HEK293 (cell line): ENCODE data around the gene EXOSC1.
"Not testable (repeated sequence)": the region's sequence is repeated elsewhere in the genome, so short reads cannot be mapped to it uniquely, and the experiment has no call there.

ENCODE experiments used
- CTCF ChIA-PET: fragments of 350-600 bp; formaldehyde crosslinking; extraction: SDS; loops from one replicate; lab custom pipeline; 2021; ENCODE audit warnings: antibody characterized with exemption; lab: Yijun Ruan, JAX
- POLR2A ChIA-PET: fragments of 300-600 bp; formaldehyde crosslinking; extraction: SDS; loops from one replicate; lab custom pipeline; 2020; ENCODE audit warnings: antibody characterized with exemption, inconsistent platforms; lab: Yijun Ruan, JAX
- H3K27ac ChIP-seq: fragments of 200-500 bp; sonication (Bioruptor generic); 2 replicates; pipeline ENCODE4 v1.5.1; 2014; ENCODE audit warnings: low read depth, low read length, control low read depth, inconsistent platforms; ENCODE audit errors: extremely low read depth
- H3K36me3 ChIP-seq, 2 experiments: fragments of 200-500 bp in 1 of 2; sonication (Bioruptor generic) in 1 of 2; 1 replicate in 1 of 2; 2 replicates in 1 of 2; pipeline ENCODE4 v1.5.1; 2014 to 2017; ENCODE audit warnings: inconsistent platforms in 2 of 2, low read length in 2 of 2; ENCODE audit not compliant: control insufficient read depth in 2 of 2, insufficient read depth in 1 of 2
- H3K4me1 ChIP-seq: fragments of 200-500 bp; sonication (Bioruptor generic); 2 replicates; pipeline ENCODE4 v1.5.1; 2014; ENCODE audit warnings: mild to moderate bottlenecking, low read length, inconsistent platforms; ENCODE audit not compliant: control insufficient read depth, insufficient read depth
- H3K4me3 ChIP-seq: 2 replicates; pipeline ENCODE4 v1.5.1; 2011; ENCODE audit warnings: low read depth, mild to moderate bottlenecking, control low read depth, low read length, moderate library complexity
- H3K9me3 ChIP-seq: fragments of 200-500 bp; sonication (Bioruptor generic); 2 replicates; pipeline ENCODE4 v1.5.1; 2014; ENCODE audit warnings: low read depth, low read length, inconsistent platforms; ENCODE audit not compliant: control insufficient read depth, insufficient read depth
- KLF1 ChIP-seq: fragments of 450-650 bp; formaldehyde crosslinking; IDR thresholded peaks from 2 replicates; pipeline ENCODE4 v1.5.1; 2016; ENCODE audit warnings: missing biosample characterization, missing genetic modification characterization
- KLF10 ChIP-seq: fragments of 450-650 bp; IDR thresholded peaks from 2 replicates; pipeline ENCODE4 v1.5.1; 2018; ENCODE audit warnings: missing biosample characterization, mild to moderate bottlenecking, missing genetic modification characterization
- KLF16 ChIP-seq: fragments of 450-650 bp; formaldehyde crosslinking; IDR thresholded peaks from 2 replicates; pipeline ENCODE4 v1.5.1; 2017; ENCODE audit warnings: missing biosample characterization, missing genetic modification characterization
- KLF7 ChIP-seq: fragments of 450-650 bp; formaldehyde crosslinking; IDR thresholded peaks from 2 replicates; pipeline ENCODE4 v1.5.1; 2016; ENCODE audit warnings: missing biosample characterization, missing genetic modification characterization, borderline replicate concordance
- KLF8 ChIP-seq: fragments of 450-650 bp; formaldehyde crosslinking; IDR thresholded peaks from 2 replicates; pipeline ENCODE4 v1.5.1; 2016; ENCODE audit warnings: missing biosample characterization, missing genetic modification characterization
- SP2 ChIP-seq: fragments of 450-650 bp; formaldehyde crosslinking; IDR thresholded peaks from 2 replicates; pipeline ENCODE4 v1.5.1; 2016; ENCODE audit warnings: missing biosample characterization, missing genetic modification characterization
- WT1 ChIP-seq: fragments of 450-650 bp; formaldehyde crosslinking; IDR thresholded peaks from 2 replicates; pipeline ENCODE4 v1.5.1; 2016; ENCODE audit warnings: missing biosample characterization, missing genetic modification characterization
- YY1 ChIP-seq: fragments of 450-650 bp; formaldehyde crosslinking; IDR thresholded peaks from 2 replicates; pipeline ENCODE4 v1.5.1; 2018; ENCODE audit warnings: missing biosample characterization, missing genetic modification characterization
- YY2 ChIP-seq: fragments of 450-650 bp; formaldehyde crosslinking; IDR thresholded peaks from 2 replicates; pipeline ENCODE4 v1.5.1; 2016; ENCODE audit warnings: missing biosample characterization, missing genetic modification characterization
- ZBTB17 ChIP-seq: fragments of 450-650 bp; formaldehyde crosslinking; IDR thresholded peaks from 2 replicates; pipeline ENCODE4 v1.5.1; 2016; ENCODE audit warnings: missing biosample characterization, missing genetic modification characterization
- ZBTB8A ChIP-seq: fragments of 450-650 bp; formaldehyde crosslinking; IDR thresholded peaks from 2 replicates; pipeline ENCODE4 v1.5.1; 2016; ENCODE audit warnings: missing biosample characterization, missing genetic modification characterization
- ZFHX2 ChIP-seq: fragments of 450-650 bp; formaldehyde crosslinking; conservative IDR thresholded peaks from 2 replicates; pipeline ENCODE4 v1.5.1; 2016; ENCODE audit warnings: missing biosample characterization, missing genetic modification characterization
- ZNF146 ChIP-seq: fragments of 450-650 bp; formaldehyde crosslinking; IDR thresholded peaks from 2 replicates; pipeline ENCODE4 v1.5.1; 2016; ENCODE audit warnings: missing biosample characterization, missing genetic modification characterization
- ZNF2 ChIP-seq: fragments of 450-650 bp; formaldehyde crosslinking; IDR thresholded peaks from 2 replicates; pipeline ENCODE4 v1.5.1; 2016; ENCODE audit warnings: missing biosample characterization, missing genetic modification characterization
- ZNF202 ChIP-seq: fragments of 450-650 bp; formaldehyde crosslinking; IDR thresholded peaks from 2 replicates; pipeline ENCODE4 v1.5.1; 2016; ENCODE audit warnings: missing biosample characterization, missing genetic modification characterization, borderline replicate concordance
- ZNF248 ChIP-seq: fragments of 450-650 bp; formaldehyde crosslinking; IDR thresholded peaks from 2 replicates; pipeline ENCODE4 v1.5.1; 2017; ENCODE audit warnings: missing biosample characterization, missing genetic modification characterization
- ZNF404 ChIP-seq: fragments of 450-650 bp; formaldehyde crosslinking; IDR thresholded peaks from 2 replicates; pipeline ENCODE4 v1.5.1; 2017; ENCODE audit warnings: missing biosample characterization, missing genetic modification characterization
- ZNF510 ChIP-seq: fragments of 450-650 bp; formaldehyde crosslinking; IDR thresholded peaks from 2 replicates; pipeline ENCODE4 v1.5.1; 2018; ENCODE audit warnings: mild to moderate bottlenecking, missing genetic modification characterization, missing biosample characterization; ENCODE audit not compliant: insufficient replicate concordance
- ZNF600 ChIP-seq: fragments of 450-650 bp; formaldehyde crosslinking; IDR thresholded peaks from 2 replicates; pipeline ENCODE4 v1.5.1; 2016; ENCODE audit warnings: missing biosample characterization, missing genetic modification characterization
- ZNF626 ChIP-seq: fragments of 450-650 bp; sonication (Bioruptor Pico); formaldehyde crosslinking; IDR thresholded peaks from 2 replicates; pipeline ENCODE4 v1.5.1; 2018; ENCODE audit warnings: missing biosample characterization, missing genetic modification characterization, inconsistent platforms
- ZNF76 ChIP-seq: fragments of 450-650 bp; formaldehyde crosslinking; IDR thresholded peaks from 2 replicates; pipeline ENCODE4; 2016; ENCODE audit warnings: low read depth, missing biosample characterization, missing genetic modification characterization, borderline replicate concordance
- ZNF777 ChIP-seq: fragments of 450-650 bp; formaldehyde crosslinking; IDR thresholded peaks from 2 replicates; pipeline ENCODE4 v1.5.1; 2017; ENCODE audit warnings: missing biosample characterization, missing genetic modification characterization, borderline replicate concordance
- ZNF791 ChIP-seq: fragments of 450-650 bp; formaldehyde crosslinking; IDR thresholded peaks from 2 replicates; pipeline ENCODE4 v1.5.1; 2016; ENCODE audit warnings: missing biosample characterization, missing genetic modification characterization
- ZNF830 ChIP-seq: fragments of 450-650 bp; IDR thresholded peaks from 2 replicates; pipeline ENCODE4 v1.5.0; 2018; ENCODE audit warnings: missing biosample characterization, missing genetic modification characterization, low read depth, mild to moderate bottlenecking, moderate library complexity
- ZNF843 ChIP-seq: fragments of 450-650 bp; formaldehyde crosslinking; IDR thresholded peaks from 2 replicates; pipeline ENCODE4 v1.5.1; 2016; ENCODE audit warnings: missing biosample characterization, missing genetic modification characterization
- ZXDB ChIP-seq: fragments of 450-650 bp; formaldehyde crosslinking; IDR thresholded peaks from 2 replicates; pipeline ENCODE4 v1.5.1; 2016; ENCODE audit warnings: missing biosample characterization, missing genetic modification characterization
- TF ChIP-seq, protein P1 (sequence below): fragments of 450-650 bp; formaldehyde crosslinking; IDR thresholded peaks from 2 replicates; pipeline ENCODE4 v1.5.1; 2016; ENCODE audit warnings: missing biosample characterization, missing genetic modification characterization
- TF ChIP-seq, protein P2 (sequence below): fragments of 450-650 bp; formaldehyde crosslinking; optimal IDR thresholded peaks from 2 replicates; pipeline ENCODE3; 2016; ENCODE audit warnings: missing biosample characterization, mild to moderate bottlenecking, missing genetic modification characterization
- TF ChIP-seq, protein P3 (sequence below): fragments of 450-650 bp; formaldehyde crosslinking; IDR thresholded peaks from 2 replicates; pipeline ENCODE4 v1.5.1; 2017; ENCODE audit warnings: missing biosample characterization, missing genetic modification characterization

EXOSC1 gene

DNA sequence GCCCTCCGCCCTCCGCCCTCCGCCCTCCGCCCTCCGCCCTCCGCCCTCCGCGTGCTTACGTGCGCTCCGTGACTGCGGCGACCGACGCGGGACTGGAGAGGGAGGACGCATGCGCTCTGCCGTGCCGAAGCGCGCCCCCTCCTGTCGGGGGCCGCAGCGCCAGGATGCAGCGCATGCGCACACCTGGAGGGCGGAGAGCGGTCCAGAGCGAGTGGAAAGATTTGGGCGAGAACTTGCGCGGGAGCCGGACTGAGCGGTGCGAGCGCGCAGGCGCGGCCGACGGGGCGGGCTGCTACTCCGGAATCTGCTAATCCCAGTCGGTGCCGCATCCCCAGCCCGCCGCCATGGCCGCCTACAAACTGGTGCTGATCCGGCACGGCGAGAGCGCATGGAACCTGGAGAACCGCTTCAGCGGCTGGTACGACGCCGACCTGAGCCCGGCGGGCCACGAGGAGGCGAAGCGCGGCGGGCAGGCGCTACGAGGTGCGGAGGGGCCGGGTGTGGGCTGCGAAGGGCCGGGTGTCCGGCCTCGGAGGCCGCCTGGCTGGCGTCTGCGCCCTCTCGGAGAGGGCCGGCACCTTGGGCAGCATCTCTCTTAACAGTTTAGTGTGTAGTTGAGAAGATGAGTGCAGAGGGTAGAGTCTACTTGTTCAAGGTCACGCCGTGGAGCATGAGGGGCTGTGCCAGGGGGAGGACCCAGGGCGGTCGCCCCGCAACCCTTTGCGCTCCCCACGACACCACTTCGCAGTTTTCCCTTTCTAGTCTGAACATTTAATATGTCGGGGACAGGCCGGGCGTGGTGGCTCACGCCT, 19.6 kb downstream of the EXOSC1 start, which contains the start of gene PGAM1 (continued):
- TF ChIP-seq, protein P1, sequence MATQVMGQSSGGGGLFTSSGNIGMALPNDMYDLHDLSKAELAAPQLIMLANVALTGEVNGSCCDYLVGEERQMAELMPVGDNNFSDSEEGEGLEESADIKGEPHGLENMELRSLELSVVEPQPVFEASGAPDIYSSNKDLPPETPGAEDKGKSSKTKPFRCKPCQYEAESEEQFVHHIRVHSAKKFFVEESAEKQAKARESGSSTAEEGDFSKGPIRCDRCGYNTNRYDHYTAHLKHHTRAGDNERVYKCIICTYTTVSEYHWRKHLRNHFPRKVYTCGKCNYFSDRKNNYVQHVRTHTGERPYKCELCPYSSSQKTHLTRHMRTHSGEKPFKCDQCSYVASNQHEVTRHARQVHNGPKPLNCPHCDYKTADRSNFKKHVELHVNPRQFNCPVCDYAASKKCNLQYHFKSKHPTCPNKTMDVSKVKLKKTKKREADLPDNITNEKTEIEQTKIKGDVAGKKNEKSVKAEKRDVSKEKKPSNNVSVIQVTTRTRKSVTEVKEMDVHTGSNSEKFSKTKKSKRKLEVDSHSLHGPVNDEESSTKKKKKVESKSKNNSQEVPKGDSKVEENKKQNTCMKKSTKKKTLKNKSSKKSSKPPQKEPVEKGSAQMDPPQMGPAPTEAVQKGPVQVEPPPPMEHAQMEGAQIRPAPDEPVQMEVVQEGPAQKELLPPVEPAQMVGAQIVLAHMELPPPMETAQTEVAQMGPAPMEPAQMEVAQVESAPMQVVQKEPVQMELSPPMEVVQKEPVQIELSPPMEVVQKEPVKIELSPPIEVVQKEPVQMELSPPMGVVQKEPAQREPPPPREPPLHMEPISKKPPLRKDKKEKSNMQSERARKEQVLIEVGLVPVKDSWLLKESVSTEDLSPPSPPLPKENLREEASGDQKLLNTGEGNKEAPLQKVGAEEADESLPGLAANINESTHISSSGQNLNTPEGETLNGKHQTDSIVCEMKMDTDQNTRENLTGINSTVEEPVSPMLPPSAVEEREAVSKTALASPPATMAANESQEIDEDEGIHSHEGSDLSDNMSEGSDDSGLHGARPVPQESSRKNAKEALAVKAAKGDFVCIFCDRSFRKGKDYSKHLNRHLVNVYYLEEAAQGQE, result peak; percentile 61; the same call in 1 of the 2 replicates
- no peak for TF ChIP-seq ZNF510 (tag by site-specific recombination)
- TF ChIP-seq WT1 (tag by site-specific recombination), result peak; percentile 26; the same call in 1 of the 2 replicates
- no peak for TF ChIP-seq KLF16 (tag by site-specific recombination)
- TF ChIP-seq ZNF202 (tag by site-specific recombination), result no peak
- no peak for TF ChIP-seq ZNF248 (tag by site-specific recombination)
- peak; percentile 40; the same call in 1 of the 2 replicates for TF ChIP-seq ZNF777 (tag by site-specific recombination)
- TF ChIP-seq ZFHX2, result peak; percentile 38; the same call in 1 of the 2 replicates
- peak; percentile 48; the same call in 1 of the 2 replicates for TF ChIP-seq ZNF76 (tag by site-specific recombination)
- TF ChIP-seq ZNF830 (tag by site-specific recombination), result no peak
- TF ChIP-seq YY2 (tag by site-specific recombination), result peak; percentile 83
- TF ChIP-seq ZBTB17, result peak; percentile 60
- TF ChIP-seq, protein P2, sequence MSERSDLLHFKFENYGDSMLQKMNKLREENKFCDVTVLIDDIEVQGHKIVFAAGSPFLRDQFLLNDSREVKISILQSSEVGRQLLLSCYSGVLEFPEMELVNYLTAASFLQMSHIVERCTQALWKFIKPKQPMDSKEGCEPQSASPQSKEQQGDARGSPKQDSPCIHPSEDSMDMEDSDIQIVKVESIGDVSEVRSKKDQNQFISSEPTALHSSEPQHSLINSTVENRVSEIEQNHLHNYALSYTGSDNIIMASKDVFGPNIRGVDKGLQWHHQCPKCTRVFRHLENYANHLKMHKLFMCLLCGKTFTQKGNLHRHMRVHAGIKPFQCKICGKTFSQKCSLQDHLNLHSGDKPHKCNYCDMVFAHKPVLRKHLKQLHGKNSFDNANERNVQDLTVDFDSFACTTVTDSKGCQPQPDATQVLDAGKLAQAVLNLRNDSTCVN (tag by site-specific recombination), result peak; percentile 94
- no peak for TF ChIP-seq ZNF404
- peak; percentile 84 for TF ChIP-seq YY1
- 0 out of 2 replicates have a peak, but pooled peaks have one; percentile 32 for TF ChIP-seq KLF1 (tag by site-specific recombination)
- no peak for TF ChIP-seq KLF7 (tag by site-specific recombination)
- peak; percentile 84 for TF ChIP-seq ZBTB8A
- no peak for TF ChIP-seq ZNF626
- TF ChIP-seq KLF10 (tag by site-specific recombination), result no peak
- TF ChIP-seq SP2, result peak; percentile 73
- TF ChIP-seq KLF8 (tag by site-specific recombination), result peak; percentile 64; the same call in 1 of the 2 replicates
- TF ChIP-seq ZNF791 (tag by site-specific recombination), result peak; percentile 16; the same call in 1 of the 2 replicates
- peak; percentile 43; the same call in 1 of the 2 replicates for TF ChIP-seq ZNF2 (tag by site-specific recombination)
- TF ChIP-seq ZNF843, result peak; percentile 32; the same call in 1 of the 2 replicates
- TF ChIP-seq ZNF146 (tag by site-specific recombination), result no peak
- TF ChIP-seq ZXDB (tag by site-specific recombination), result 0 out of 2 replicates have a peak, but pooled peaks have one; percentile 25
- TF ChIP-seq, protein P3, sequence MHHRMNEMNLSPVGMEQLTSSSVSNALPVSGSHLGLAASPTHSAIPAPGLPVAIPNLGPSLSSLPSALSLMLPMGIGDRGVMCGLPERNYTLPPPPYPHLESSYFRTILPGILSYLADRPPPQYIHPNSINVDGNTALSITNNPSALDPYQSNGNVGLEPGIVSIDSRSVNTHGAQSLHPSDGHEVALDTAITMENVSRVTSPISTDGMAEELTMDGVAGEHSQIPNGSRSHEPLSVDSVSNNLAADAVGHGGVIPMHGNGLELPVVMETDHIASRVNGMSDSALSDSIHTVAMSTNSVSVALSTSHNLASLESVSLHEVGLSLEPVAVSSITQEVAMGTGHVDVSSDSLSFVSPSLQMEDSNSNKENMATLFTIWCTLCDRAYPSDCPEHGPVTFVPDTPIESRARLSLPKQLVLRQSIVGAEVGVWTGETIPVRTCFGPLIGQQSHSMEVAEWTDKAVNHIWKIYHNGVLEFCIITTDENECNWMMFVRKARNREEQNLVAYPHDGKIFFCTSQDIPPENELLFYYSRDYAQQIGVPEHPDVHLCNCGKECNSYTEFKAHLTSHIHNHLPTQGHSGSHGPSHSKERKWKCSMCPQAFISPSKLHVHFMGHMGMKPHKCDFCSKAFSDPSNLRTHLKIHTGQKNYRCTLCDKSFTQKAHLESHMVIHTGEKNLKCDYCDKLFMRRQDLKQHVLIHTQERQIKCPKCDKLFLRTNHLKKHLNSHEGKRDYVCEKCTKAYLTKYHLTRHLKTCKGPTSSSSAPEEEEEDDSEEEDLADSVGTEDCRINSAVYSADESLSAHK (tag by site-specific recombination), result no peak
- peak; percentile 93 for TF ChIP-seq ZNF600

DNA sequence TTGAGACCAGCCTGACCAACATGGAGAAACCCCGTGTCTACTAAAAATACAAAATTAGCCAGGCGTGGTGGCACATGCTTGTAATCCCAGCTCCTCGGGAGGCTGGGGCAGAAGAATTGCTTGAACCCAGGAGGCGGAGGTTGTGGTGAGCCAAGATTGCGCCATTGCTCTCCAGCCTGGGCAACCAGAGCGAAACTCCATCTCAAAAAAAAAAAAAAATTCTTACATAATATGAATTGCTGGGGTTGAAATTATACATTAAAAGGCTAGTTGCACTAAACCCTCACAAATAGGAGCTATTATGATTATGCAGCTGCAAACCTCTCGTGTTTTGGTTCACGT, 22.1 kb downstream of the EXOSC1 start:
- H3K36me3 ChIP-seq, result peaks cover 9 to 22% of the 10 kb centered on the region in 2 experiments
- H3K27ac ChIP-seq, H3K4me1 ChIP-seq, H3K9me3 ChIP-seq, H3K4me3 ChIP-seq: not testable (repeated sequence)
- ChIA-PET POLR2A (interaction anchor here (0.7 kb wide), 1 partner anchor 10 kb away, joined by 4 read pairs; no protein-coding TSS in a partner anchor), CTCF (interaction anchor here (0.6 to 1.9 kb wide), 5 partner anchors 10 to 399 kb away, joined by 3 to 7 read pairs (median 5); no protein-coding TSS in a partner anchor)
